ENCODE data around the gene BCAS3.

The BCAS3 gene

DNA sequence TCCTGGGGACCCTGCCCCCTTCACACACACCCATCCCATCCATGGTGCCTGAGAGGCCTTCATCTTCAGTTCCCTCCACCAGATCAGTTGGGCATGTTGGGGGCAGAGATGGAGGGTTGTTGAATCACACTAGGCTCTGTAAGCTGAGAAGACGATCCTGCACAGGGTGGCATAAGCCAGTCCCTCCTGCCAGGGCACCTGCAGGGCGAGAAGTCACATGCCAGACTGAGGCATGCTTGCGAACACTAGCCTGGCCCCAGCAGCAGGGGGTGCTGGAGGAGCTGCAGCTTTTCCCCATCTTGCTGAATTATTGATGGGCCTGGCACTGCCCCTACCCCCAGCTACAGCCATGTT is 715.9 kb downstream of the BCAS3 start:
- DNase-seq, result no peak

DNA sequence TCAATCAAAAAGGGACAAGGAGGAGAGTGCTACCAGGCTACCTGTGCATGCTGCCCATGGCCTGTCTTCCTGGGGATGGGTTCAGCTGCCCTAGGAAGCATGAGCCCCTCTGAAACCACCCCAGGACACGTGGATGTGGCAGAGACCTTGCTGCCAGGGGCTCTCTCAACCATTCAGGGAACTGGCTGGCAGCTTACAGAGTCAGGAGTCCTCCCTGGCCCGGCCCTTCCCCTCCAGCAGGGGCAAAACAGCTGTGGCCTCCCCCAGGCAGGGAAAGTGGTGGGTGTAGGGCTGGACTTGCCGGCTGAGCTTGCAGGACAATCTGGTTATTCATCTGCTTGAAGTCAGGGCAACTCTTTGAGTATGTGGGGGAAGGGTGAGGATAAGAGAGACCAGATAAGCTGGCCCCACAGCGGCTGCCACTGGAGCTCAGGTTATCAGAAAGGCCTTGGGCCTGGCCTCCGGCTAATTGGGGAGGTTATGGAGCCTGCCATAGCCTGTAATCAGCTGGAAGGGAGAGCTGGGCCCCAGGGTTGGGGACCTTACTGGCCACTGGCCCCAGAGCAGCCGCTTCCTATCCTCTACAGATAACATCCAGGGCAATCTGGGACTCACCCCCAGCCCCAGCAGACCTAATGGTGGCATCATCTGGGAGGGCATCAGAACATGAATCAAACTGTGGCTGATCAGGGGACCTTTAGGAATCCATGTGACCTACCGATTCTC is 716.4 kb downstream of the BCAS3 start:
- no peak for DNase-seq

DNA sequence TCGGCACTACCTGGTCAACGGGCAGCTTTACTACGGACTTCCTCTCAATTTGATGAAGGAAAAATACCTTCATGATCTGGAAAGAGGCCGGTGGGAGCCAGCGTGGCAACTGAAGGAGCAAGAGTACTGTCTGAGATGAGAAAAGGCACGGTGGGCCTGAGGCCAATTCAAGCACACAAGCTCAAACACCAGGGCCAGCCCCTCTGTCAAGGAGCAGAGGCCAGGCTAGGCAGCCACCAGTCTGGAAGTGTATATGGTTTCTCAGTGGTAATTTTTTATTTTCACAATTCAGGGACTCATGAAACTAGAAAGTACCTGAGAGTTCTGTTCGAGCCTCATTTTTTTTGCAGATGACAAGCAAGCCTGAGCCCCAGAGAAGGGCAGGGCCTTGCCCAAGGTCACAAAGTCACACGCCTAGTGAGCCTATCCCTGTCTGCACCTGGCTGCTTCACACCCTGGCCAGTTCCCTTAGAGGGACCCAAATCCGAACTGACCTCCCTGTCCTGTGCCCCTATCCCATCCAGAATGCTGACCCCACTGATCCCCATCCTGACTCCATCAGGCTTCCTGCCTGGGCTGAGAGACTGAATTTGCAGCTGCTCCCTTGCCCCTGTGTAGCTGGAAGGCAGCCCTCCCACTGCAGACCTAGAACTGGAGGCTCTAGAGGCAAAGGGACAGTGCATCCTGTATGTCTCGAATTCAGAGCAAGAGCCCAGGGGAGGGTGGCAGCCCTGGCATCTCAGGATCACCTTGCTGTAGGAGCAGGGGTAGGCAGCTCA is 717.2 kb downstream of the BCAS3 start:
- no peak for DNase-seq

DNA sequence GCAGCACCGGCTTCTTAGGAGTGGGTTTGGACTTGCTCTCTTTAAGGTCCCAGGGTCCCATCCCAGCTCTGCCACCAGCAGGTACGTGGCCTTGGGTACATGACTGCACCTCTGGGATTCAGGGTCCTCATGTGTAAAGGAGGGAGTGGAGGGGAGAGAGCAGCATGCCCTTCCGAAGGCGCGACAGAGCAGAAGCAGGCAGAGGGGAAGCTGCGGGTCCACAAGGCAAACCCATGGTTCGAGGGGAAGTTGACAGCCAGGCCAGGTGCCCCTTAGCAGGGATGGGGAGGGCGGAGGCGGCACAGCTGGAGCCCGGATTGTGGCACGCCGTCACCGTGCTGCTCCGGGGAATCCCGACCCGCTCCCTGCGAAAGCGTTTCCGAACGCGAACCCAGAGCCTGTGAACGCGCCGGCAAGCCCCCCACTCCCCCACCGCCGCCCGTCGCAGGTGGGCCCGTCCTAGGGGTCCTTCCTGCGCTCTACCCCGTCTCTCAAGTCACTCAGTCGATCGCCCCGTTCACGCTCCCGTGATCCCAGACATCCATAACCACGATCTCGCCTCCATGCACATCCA is 717.8 kb downstream of the BCAS3 start:
- DNase-seq, result no peak

DNA sequence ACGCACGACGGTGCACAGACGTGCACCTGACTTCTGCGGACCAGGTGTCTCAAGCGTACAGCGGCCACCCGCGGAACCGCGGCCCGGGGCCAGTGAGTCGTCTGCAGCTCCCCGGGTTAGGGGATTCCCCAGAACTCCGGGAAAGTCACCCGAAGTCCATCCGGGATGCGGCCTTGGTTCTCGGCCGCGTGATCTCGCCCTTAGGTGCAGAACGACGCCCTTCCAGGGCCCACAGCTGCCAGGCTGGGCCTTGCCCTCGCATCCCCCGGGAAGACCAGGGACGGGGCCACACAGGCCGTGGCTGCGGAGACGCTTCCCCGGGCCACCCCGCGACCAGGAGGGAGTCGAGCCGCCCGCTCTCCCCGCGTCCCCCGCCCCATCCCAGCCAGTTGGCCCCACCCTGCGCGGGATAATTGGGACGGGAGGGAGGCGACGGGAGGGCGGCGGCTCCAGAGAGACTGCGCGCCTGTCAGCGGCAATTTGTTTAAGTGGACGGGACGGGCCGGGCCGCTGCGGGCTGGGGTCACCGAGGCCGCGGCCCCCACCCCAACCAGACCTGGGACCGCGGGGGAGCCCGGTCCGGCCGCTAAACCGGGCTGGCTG is 718.4 kb downstream of the BCAS3 start:
- no peak for DNase-seq

DNA sequence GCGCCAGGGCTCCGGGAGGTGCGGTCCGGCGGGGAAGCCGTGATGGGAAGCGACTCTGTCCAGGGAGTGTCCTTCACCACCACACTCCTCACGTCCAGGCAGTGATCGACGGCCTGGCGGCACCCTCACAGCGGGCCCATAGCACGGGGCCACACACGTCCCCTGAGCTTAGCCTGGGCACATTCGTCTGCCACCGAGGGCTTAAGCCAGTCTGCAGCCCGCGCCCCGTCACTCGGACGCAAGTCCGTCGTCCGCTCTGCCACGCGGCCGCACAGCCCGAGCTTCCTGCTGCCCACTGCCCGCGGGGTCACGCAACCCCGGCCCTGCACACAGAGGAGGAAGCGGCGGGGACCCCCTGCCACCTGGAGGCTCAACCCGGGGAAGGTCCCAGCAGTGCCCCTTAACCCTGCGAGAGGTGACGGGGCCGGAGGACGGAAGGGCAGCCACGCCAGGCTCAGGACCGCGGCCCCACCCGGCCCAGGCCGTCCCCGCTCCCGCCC is 719.0 kb downstream of the BCAS3 start:
- no peak for DNase-seq

DNA sequence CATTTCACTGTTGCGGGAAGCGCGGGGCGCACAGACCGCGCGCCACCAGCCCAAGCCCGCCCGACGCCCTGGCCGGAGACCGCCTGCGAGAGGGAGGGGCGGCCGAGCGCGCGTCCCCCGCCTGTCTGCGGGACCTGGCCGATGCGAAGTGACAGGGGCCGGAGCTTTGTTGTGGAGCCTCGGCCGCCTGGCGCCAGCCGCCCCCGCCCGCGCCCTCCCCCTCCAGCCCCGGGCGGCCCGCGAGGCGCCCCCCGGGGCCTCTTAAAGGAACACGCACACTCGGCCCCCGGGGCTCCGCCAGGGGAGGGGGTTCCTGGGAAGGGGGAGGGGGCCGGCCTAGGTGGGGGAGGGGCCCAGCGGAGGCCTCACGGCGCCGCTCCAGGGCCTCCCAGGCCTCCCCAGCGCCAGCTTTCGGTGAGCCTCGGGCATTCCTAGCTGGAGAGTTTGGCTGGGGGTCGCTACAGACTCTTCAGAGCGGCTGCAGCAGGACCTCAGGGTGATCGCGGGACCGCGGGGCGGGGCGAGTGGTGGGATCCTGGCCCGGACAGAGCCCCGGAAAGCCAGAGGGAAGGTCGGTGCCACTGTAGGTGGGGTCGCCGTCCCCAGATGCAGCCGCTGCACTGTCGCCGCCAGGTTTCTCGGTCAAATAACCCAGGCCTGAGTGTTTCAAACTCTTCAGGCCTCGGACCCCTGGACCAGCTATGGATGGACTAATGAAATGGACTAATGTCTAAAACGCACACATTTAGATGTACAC is 719.6 kb downstream of the BCAS3 start:
- DNase-seq, result no peak

DNA sequence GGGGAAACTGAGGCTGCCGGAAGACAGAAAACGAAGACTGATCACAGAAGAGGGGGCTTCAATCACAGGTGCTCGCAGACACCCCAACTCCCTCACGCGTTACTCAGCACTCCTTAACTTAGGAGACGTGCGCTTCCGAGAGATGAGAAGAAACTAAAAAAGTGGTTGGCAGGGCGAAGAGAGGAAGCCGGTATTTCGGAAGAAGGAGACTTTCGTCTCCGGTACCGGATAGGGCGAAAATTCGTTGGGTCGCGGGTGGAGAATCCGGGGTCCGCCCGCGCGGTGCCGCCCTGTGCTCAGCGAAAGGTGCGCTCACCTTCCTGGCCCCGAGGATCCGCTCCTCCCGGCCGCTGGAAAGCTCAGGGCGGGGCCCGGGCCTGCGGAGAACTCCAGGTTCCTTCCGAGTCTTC is 721.1 kb downstream of the BCAS3 start:
- no peak for DNase-seq

DNA sequence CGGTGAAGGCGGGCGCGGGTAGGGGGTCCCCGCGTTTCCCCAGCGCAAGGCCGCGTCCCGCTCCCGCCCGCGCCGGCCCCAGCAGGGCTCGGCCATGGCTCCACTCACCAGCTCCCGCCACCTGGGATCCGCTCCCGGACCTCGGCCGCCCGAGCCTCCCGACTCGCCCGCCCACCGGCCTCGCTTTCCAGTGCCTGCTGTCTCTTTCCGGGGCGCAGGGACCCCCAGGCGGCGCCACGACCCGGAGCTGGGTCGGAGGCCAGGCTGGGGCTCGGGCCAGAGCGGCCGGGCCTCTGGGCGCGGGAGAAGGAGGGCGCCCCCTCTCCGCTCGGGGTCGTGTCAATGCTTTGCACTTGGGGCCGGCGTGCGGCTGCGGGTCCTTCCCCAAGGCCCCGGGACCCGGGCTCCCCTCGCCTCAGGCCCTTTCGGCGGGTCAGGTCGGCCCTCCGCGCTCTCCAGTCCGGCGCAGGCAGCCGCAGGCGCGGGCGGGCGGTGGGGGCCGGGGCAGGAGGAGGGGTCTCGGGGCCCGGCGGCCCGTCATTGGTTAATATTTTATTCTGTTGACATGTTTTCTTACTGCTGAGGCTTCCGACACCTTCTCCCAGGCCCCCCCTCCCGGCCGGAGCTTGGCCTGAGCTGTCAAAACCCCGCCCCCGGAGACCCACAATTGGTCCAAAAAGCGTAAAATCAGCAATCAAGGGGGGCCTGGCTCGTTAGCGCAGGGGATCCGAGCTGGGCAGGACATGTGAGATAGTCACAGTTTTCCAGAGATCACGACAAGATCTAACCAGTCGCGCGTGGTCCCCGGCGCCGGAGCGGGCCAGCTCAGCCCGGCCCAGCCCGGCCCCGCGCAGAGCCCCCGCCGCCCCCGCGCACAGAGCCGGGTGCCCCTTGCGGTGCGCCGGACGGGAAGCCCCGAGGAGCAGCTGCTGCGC is 721.7 kb downstream of the BCAS3 start, which contains the start of gene TBX2:
TSS of gene TBX2 (plus strand) at position 713 of the 935 bp plus-strand sequence. CDS start 334 bp downstream, outside the sequence.
- no peak for DNase-seq

DNA sequence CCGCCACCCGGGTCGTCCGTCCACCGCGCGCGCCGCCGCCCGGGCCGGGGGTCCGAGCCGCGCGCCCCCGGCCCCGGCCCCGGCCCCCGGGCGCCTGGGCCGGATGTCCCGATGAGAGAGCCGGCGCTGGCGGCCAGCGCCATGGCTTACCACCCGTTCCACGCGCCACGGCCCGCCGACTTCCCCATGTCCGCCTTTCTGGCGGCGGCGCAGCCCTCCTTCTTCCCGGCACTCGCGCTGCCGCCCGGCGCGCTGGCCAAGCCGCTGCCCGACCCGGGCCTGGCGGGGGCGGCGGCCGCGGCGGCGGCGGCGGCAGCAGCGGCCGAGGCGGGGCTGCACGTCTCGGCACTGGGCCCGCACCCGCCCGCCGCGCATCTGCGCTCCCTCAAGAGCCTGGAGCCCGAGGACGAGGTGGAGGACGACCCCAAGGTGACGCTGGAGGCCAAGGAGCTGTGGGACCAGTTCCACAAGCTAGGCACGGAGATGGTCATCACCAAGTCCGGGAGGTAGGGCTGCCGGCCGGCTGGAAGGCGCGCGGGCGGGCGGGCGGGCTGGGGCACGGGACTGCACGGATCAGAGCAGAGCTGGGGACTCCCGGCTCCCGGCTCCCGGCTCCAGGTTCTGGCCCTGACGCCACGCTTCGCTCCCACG is 722.5 kb downstream of the BCAS3 start:
- DNase-seq, result no peak

DNA sequence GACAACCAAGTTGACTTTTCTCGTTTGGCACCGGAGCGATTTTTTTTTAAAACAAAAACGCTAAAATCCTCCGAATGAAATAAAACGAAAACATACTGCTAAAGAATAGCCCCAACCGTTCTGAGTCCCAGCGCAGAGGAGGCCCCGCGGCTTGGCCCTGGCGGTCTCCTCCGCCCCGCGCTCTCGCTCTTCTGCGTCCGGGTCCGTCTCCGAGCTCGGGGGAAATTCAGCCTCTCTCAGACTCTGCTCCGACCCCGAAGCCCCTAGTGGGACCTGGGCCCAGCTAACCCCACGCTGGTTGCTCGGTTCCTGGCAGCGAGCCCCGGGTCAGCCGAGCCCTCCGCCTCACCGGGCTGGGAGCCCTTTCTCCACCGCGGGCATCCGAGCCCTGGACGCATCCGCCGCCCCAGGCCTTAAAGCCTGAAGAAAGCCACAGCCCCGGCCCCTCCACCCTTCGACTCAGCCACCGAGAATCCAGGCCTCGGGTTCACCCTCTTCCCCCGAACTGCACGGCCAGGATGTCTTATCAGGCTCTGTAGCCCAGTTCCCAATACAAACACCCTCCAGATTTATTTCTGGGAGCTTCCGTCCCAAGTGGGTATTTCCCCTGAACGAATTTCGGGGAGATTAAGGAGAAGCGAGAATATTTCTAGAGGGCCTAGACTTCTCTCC is 723.2 kb downstream of the BCAS3 start:
- DNase-seq, result no peak

DNA sequence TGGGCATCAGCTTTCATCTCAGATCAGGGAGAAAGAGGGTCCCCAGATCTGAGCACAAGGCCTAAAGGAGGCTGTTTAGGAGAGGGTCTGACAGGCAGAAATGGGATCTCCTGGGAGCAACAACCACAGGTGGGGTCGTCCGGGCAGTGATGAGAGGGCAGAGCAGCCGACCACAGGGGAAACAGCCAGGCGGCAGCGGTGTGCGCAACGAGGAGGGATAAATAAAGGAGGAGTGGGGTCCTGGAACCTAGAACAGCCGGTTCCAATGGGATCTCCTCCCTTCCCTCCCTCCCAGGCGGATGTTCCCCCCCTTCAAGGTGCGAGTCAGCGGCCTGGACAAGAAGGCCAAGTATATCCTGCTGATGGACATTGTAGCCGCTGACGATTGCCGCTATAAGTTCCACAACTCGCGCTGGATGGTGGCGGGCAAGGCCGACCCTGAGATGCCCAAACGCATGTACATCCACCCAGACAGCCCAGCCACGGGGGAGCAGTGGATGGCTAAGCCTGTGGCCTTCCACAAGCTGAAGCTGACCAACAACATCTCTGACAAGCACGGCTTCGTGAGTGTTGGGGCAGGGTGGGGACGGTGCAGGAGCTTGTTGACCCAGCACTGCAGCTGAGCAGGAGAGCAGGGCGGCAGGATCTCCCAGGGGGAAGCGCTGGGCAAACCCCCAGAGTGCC is 723.9 kb downstream of the BCAS3 start:
- no peak for DNase-seq

DNA sequence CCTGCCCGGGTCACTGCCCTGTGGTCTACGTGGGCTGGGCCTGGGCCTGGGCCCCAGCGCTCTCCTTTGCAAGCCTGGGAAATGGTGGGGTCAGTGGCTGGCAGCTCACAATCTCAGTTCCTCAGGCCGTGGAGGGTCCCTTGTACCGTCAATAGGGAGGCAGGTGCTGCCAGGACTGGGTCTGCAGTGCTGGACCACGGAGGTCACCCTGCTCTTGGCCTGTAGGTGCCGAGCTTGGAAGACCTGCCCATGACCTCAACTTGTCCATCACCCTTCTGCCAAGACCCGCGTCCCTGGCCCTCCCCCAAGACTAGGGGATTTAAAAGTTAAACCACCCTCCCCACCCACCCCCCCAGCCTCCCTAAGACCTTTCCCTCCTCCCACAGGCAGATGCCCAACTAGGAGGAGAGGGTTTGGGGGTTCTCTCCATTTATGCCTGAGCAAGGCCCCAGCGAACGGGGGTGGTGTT is 724.5 kb downstream of the BCAS3 start:
- no peak for DNase-seq

DNA sequence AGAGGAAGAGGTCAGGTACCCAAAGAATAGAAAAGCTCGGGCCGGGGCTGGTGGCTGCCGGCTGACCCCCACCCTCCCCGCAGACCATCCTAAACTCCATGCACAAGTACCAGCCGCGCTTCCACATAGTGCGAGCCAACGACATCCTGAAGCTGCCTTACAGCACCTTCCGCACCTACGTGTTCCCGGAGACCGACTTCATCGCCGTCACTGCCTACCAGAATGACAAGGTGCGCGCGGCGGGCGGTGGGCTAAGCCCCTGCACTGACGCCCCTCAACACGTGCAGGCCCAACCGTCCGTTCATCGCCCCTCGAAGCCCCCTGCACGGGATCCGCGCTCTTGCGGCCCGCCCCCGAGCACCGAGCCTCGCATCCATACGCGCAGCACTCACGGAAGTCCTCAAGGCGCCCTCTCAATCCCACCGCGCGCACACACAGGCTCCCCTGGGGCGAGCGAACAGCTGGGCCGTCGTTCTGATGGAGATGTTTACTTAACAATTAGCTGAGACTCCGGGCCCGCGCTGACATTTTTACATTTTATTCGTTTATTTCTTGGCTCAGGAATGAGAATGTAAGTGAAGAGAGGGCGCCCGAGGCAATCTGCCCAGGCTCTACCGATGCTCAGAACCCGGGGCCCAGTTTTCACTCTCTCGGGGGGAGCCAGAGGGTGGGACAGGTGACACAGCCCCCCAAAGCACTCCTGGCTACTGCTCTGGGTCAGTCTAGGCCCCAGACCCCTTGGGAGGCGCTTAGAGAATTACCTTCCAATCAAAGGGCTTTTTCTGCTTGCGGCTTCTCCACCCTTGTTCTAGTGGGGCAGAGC is 725.5 kb downstream of the BCAS3 start:
- no peak for DNase-seq

DNA sequence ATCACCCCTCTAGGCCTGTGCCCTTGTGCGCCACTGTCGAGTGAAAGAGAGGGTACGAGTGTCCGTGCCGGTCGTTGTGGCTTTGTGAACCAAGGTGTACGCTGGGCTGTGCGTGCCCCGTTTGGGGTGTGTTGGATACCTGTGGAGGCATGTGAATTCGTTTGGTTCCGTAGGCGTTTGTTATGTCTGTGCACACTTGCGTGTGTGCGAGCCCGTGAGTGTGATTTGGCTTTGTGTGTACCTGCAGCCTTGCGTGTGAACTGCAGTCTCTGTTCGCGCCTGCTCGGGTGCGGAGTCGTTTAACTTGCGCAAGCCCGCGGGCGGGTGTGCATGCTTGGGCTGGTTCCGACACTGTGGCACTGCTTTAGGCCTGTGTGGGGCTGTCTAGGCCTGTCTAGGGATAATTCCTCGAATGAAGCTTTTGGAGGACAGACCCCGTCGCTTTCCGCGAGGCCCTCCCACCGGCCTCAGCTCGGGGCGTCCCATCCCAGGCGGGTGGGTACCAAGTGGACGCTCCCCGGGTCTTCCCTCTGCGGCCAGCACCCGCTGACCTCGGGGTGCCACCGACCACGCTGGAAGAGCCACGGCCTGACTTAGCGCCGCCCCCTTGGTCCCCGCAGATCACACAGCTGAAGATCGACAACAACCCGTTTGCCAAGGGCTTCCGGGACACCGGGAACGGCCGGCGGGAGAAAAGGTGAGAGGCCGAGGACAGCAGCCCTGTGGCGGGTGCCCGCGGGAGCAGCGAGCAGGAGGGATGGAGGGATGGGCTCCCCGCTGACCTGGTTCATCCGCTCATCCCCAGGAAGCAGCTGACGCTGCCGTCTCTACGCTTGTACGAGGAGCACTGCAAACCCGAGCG is 726.4 kb downstream of the BCAS3 start:
- no peak for DNase-seq

DNA sequence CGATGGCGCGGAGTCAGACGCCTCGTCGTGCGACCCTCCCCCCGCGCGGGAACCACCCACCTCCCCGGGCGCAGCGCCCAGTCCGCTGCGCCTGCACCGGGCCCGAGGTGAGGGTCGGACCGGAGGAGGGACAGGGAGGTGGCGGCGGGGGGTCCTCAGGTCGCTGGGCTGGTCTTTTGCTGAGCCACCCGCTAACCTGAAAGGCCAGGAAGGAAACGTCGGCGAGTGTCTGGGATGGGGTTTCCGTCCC is 726.9 kb downstream of the BCAS3 start:
- DNase-seq, result no peak

DNA sequence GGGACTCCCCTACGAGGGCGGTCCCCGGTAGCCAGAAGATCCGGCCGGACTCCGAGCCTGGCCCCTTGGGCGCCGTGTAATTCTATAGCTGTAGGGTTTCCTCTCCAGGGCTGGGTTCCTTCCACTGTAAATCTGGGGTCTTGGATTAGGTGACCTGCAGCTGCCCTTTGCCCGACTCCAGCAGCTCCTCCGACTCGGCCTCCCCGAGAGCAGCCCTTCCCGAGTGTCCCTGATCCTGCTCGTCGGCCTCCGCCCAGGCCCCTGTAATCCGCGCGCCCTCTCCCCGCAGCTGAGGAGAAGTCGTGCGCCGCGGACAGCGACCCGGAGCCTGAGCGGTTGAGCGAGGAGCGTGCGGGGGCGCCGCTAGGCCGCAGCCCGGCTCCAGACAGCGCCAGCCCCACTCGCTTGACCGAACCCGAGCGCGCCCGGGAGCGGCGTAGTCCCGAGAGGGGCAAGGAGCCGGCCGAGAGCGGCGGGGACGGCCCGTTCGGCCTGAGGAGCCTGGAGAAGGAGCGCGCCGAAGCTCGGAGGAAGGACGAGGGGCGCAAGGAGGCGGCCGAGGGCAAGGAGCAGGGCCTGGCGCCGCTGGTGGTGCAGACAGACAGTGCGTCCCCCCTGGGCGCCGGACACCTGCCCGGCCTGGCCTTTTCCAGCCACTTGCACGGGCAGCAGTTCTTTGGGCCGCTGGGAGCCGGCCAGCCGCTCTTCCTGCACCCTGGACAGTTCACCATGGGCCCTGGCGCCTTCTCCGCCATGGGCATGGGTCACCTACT is 727.4 kb downstream of the BCAS3 start:
- DNase-seq, result no peak

Measured in activated CD4-positive, alpha-beta T cell treated with anti-CD3 and anti-CD28 coated beads, Interleukin-2, amount 50 U/mL, for 4 hours (primary cell).